Fibroblast of pulmonary artery (primary cell): Measurements from ENCODE around the gene UNC5C.

ENCODE experiments used
- DNase-seq: peaks from one replicate; pipeline ENCODE4 v3.0.0-alpha.2; 2010; ENCODE audit warnings: low read depth
- H3K4me3 ChIP-seq: replicated peaks from 2 replicates; pipeline ENCODE4 v1.5.1; 2011; ENCODE audit warnings: low read depth, mild to moderate bottlenecking, control low read depth, low read length, moderate library complexity
- CTCF ChIP-seq: IDR thresholded peaks from 2 replicates; pipeline ENCODE4 v1.5.1; 2011; ENCODE audit warnings: mild to moderate bottlenecking, control low read depth, low read length, inconsistent platforms; ENCODE audit errors: missing control alignments

Gene UNC5C

GRCh38 chr4:95214408-95214807 lies 334.4 kb downstream of the UNC5C start:
- H3K4me3 ChIP-seq = no peak overlapping the region
- no peak for DNase-seq
- no peak for TF ChIP-seq CTCF

- no peak overlapping the region for H3K4me3 ChIP-seq
- DNase-seq = no peak
- no peak for TF ChIP-seq CTCF
These were observed 335.4 kb downstream of the UNC5C start for GRCh38 chr4:95213366-95213765.

- no peak for DNase-seq
- H3K4me3 ChIP-seq = no peak overlapping the region
- TF ChIP-seq CTCF = no peak
These were observed 336.1 kb downstream of the UNC5C start for GRCh38 chr4:95212692-95213091.

- no peak overlapping the region for H3K4me3 ChIP-seq
- no peak for TF ChIP-seq CTCF
- DNase-seq = no peak
These were observed 338.8 kb downstream of the UNC5C start for GRCh38 chr4:95209927-95210326.

GRCh38 chr4:95204873-95205272 lies 343.9 kb downstream of the UNC5C start:
- peak; percentile 20 for TF ChIP-seq CTCF
- H3K4me3 ChIP-seq = no peak overlapping the region
- no peak for DNase-seq

GRCh38 chr4:95204267-95204844 lies 344.4 kb downstream of the UNC5C start:
- H3K4me3 ChIP-seq = no peak overlapping the region
- no peak for TF ChIP-seq CTCF
- peak; percentile 4 for DNase-seq

GRCh38 chr4:95198961-95199360 lies 349.8 kb downstream of the UNC5C start:
- peak; percentile 27 for DNase-seq
- TF ChIP-seq CTCF = no peak
- no peak overlapping the region for H3K4me3 ChIP-seq
